ENCODE data around the gene STRN3. TPM values are rescaled to one million over a fixed set of nuclear protein-coding genes. Genes with fewer than 3 reads are reported as not detected.
"Not testable (repeated sequence)": the region's sequence is repeated elsewhere in the genome, so short reads cannot be mapped to it uniquely, and the experiment has no call there.

The STRN3 gene
- total RNA-seq, 1 experiment from 2014 or later, result 52.1 TPM

DNA sequence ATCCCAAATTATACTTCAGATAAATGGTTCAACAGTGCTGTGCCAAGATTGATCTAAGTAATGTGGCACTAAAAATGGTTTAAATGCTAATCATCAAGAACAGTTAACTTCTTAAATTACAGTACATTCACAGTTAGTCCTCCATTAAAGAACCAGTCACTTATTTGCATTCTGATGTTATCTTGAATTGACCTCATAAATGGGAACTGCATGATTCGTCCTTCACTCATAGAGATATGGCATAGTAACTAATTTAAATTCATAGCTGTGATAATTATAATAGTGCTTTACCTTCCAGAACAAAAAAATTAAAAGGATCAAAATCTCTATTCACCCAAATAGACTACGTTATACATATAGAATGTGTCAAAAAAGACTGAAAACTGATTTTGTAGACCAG, 90.7 kb downstream of the STRN3 start:
- no peak overlapping the region for H4K91ac ChIP-seq (ENCODE audit: insufficient read length, low read depth, low read length)
- no peak overlapping the region for H2AK5ac ChIP-seq (ENCODE audit: insufficient read length, low read length)
- no peak overlapping the region for H2BK20ac ChIP-seq (ENCODE audit: low read depth, low read length, poor library complexity, severe bottlenecking)
- no peak overlapping the region for H3K27ac ChIP-seq (ENCODE audit: insufficient read length, low read depth, low read length)
- TF ChIP-seq, protein P1, sequence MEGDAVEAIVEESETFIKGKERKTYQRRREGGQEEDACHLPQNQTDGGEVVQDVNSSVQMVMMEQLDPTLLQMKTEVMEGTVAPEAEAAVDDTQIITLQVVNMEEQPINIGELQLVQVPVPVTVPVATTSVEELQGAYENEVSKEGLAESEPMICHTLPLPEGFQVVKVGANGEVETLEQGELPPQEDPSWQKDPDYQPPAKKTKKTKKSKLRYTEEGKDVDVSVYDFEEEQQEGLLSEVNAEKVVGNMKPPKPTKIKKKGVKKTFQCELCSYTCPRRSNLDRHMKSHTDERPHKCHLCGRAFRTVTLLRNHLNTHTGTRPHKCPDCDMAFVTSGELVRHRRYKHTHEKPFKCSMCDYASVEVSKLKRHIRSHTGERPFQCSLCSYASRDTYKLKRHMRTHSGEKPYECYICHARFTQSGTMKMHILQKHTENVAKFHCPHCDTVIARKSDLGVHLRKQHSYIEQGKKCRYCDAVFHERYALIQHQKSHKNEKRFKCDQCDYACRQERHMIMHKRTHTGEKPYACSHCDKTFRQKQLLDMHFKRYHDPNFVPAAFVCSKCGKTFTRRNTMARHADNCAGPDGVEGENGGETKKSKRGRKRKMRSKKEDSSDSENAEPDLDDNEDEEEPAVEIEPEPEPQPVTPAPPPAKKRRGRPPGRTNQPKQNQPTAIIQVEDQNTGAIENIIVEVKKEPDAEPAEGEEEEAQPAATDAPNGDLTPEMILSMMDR (conservative IDR thresholded peaks at IDR 0.05), result no peak
- no peak overlapping the region for H3K4me3 Mint-ChIP-seq
- H3K9me3 Mint-ChIP-seq, result no peaks in the 10 kb centered on the region
- no peak overlapping the region for H3K9ac ChIP-seq (ENCODE audit: extremely low read depth, insufficient read length, low read length)
- H3K27ac Mint-ChIP-seq, result no peak overlapping the region
- no peak overlapping the region for H2BK15ac ChIP-seq (ENCODE audit: low read depth, low read length)
- H3K4me1 Mint-ChIP-seq, result no peaks in the 10 kb centered on the region
- H3K14ac ChIP-seq (ENCODE audit: insufficient read depth, low read length), result no peak overlapping the region
- no peaks in the 10 kb centered on the region for H3K9me3 ChIP-seq (ENCODE audit: control insufficient read depth, low read depth, low read length)
- H3K4me1 ChIP-seq (ENCODE audit: insufficient read depth, low read length), result no peaks in the 10 kb centered on the region
- H3K36me3 Mint-ChIP-seq (ENCODE audit: insufficient read depth in 1 of 3, low read depth in 3 of 3), result peaks cover 8 to 42% (median 37%) of the 10 kb centered on the region in 3 experiments; a peak in 6 of 7 replicates
- H2BK5ac ChIP-seq (ENCODE audit: insufficient read length, low read length), result no peak overlapping the region
- H2BK120ac ChIP-seq (ENCODE audit: low read depth, low read length, poor library complexity, severe bottlenecking), result no peak overlapping the region
- H3K18ac ChIP-seq (ENCODE audit: insufficient read length, low read depth, low read length), result no peak overlapping the region
- H3T11ph ChIP-seq (ENCODE audit: low read length), result no peak overlapping the region
- H2BK12ac ChIP-seq (ENCODE audit: insufficient read length, low read depth, low read length), result no peak overlapping the region
- no peaks in the 10 kb centered on the region for H3K27me3 Mint-ChIP-seq (ENCODE audit: low read depth)
- no peak overlapping the region for H3K23ac ChIP-seq (ENCODE audit: insufficient read length, low read depth, low read length)
- H3K27me3 ChIP-seq (ENCODE audit: insufficient read depth, low read length), result no peaks in the 10 kb centered on the region
- no peaks in the 10 kb centered on the region for H3K79me1 ChIP-seq (ENCODE audit: insufficient read depth, low read depth, low read length, poor library complexity, severe bottlenecking)
- no peaks in the 10 kb centered on the region for H3K79me2 ChIP-seq (ENCODE audit: insufficient read depth, low read length)
- no peak overlapping the region for H3K4ac ChIP-seq (ENCODE audit: low read depth, low read length)
- H3K23me2 ChIP-seq (ENCODE audit: insufficient read length, low read depth, low read length, poor library complexity, severe bottlenecking), result no peaks in the 10 kb centered on the region
- no peak overlapping the region for H3K4me2 ChIP-seq (ENCODE audit: insufficient read depth, insufficient read length, low read length)
- no peaks in the 10 kb centered on the region for H4K20me1 ChIP-seq (ENCODE audit: control insufficient read depth, insufficient read depth, insufficient read length)
- no peak overlapping the region for H2AFZ ChIP-seq (ENCODE audit: low read length)
- no peak overlapping the region for H4K5ac ChIP-seq (ENCODE audit: insufficient read length, low read depth, low read length)
- H4K8ac ChIP-seq (replicated peaks; ENCODE audit: insufficient read length, low read depth, low read length), result no peak overlapping the region
- H3K56ac ChIP-seq (ENCODE audit: insufficient read length, low read depth, low read length), result no peak overlapping the region
- no peak for DNase-seq
- WGBS (ENCODE audit: extremely low coverage, insufficient read length, low lambda C conversion rate), result no CpG with 5 or more reads among the region's 2 CpGs

DNA sequence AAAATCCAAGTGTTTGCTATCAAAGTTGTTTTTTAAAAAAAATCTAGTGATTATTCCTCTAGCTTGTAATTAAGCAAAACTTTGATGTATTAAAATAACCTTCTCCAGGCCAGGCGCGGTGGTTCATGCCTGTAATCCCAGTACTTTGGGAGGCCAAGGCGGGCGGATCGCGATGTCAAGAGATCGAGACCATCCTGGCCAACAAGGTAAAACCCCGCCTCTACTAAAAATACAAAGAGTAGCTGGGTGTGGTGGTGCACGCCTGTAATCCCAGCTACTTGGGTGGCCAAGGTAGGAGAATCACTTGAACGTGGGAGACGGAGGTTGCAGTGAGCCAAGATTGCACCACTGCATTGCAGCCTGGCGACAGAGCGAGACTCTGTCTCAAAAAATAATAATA, 92.2 kb downstream of the STRN3 start:
- H3K4me1 Mint-ChIP-seq; H3K4me2 ChIP-seq (ENCODE audit: insufficient read depth, insufficient read length, low read length); H3K27me3 ChIP-seq (ENCODE audit: insufficient read depth, low read length); H4K91ac ChIP-seq (ENCODE audit: insufficient read length, low read depth, low read length); H3K9ac ChIP-seq (ENCODE audit: extremely low read depth, insufficient read length, low read length); H2BK120ac ChIP-seq (ENCODE audit: low read depth, low read length, poor library complexity, severe bottlenecking); H4K20me1 ChIP-seq (ENCODE audit: control insufficient read depth, insufficient read depth, insufficient read length); H2BK12ac ChIP-seq (ENCODE audit: insufficient read length, low read depth, low read length); H2BK15ac ChIP-seq (ENCODE audit: low read depth, low read length); H3K79me1 ChIP-seq (ENCODE audit: insufficient read depth, low read depth, low read length, poor library complexity, severe bottlenecking); H3T11ph ChIP-seq (ENCODE audit: low read length); H3K18ac ChIP-seq (ENCODE audit: insufficient read length, low read depth, low read length); H3K4me3 Mint-ChIP-seq; H2BK5ac ChIP-seq (ENCODE audit: insufficient read length, low read length); H3K14ac ChIP-seq (ENCODE audit: insufficient read depth, low read length); H3K4ac ChIP-seq (ENCODE audit: low read depth, low read length); H3K56ac ChIP-seq (ENCODE audit: insufficient read length, low read depth, low read length); H2AFZ ChIP-seq (ENCODE audit: low read length); H4K5ac ChIP-seq (ENCODE audit: insufficient read length, low read depth, low read length); H3K27ac Mint-ChIP-seq; H2BK20ac ChIP-seq (ENCODE audit: low read depth, low read length, poor library complexity, severe bottlenecking); H3K9me3 Mint-ChIP-seq; H3K23me2 ChIP-seq (ENCODE audit: insufficient read length, low read depth, low read length, poor library complexity, severe bottlenecking); H4K8ac ChIP-seq (replicated peaks; ENCODE audit: insufficient read length, low read depth, low read length); H3K27ac ChIP-seq (ENCODE audit: insufficient read length, low read depth, low read length); DNase-seq; H2AK5ac ChIP-seq (ENCODE audit: insufficient read length, low read length); H3K27me3 Mint-ChIP-seq (ENCODE audit: low read depth); H3K9me3 ChIP-seq (ENCODE audit: control insufficient read depth, low read depth, low read length); H3K4me1 ChIP-seq (ENCODE audit: insufficient read depth, low read length); H3K23ac ChIP-seq (ENCODE audit: insufficient read length, low read depth, low read length); H3K79me2 ChIP-seq (ENCODE audit: insufficient read depth, low read length): not testable (repeated sequence)
- no CpG with 5 or more reads among the region's 13 CpGs for WGBS (ENCODE audit: extremely low coverage, insufficient read length, low lambda C conversion rate)
- peaks cover 8 to 38% (median 32%) of the 10 kb centered on the region in 3 experiments; a peak in 6 of 7 replicates for H3K36me3 Mint-ChIP-seq (ENCODE audit: insufficient read depth in 1 of 3, low read depth in 3 of 3)

Data from H9 (cell line).